ENCODE data around the gene VOPP1.

The VOPP1 gene

DNA sequence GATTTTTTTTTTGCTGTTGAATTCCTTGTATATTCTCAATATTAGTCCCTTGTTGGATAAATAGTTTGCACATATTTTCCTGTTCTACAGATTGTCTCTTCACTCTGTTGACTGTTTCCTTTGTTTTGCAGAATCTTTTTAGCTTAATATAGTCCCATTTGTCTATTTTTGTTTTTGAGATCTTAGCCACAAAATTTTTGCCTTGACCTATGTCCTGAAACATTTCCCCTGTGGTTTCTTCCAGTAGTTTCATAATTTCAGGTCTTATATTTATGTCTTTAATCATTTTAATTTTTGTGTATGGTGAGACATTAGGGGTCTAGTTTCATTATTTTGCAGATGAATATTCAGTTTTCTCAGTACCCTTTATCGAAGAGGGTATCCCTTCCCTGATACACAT is 114.5 kb downstream of the VOPP1 start:
- H4K8ac ChIP-seq (ENCODE audit: low read length) = no peak overlapping the region
- H3K4me2 ChIP-seq (ENCODE audit: low read length, poor library complexity, severe bottlenecking) = no peak overlapping the region
- no peak overlapping the region for H3K4me3 ChIP-seq (ENCODE audit: insufficient read depth in 1 of 2, low read depth in 1 of 2, low read length in 2 of 2)
- peaks cover 0 to 2% of the 10 kb centered on the region in 2 experiments for H3K36me3 ChIP-seq (ENCODE audit: control insufficient read depth in 1 of 2, insufficient read depth in 2 of 2, low read depth in 1 of 2, low read length in 2 of 2)
- H3K23ac ChIP-seq (ENCODE audit: low read length in 2 of 2) = no peak overlapping the region
- no peaks in the 10 kb centered on the region for H3K27me3 ChIP-seq (ENCODE audit: control insufficient read depth in 1 of 2, insufficient read depth in 1 of 2, low read length in 2 of 2)
- no peak overlapping the region for H2BK5ac ChIP-seq (ENCODE audit: low read depth, low read length, poor library complexity, severe bottlenecking)
- WGBS = 100% methylated on average over 1 of the region's 1 CpG
- no peak overlapping the region for H2AFZ ChIP-seq (ENCODE audit: low read depth, low read length)
- no peak overlapping the region for H2AK5ac ChIP-seq (ENCODE audit: low read length, severe bottlenecking)
- H3K18ac ChIP-seq (ENCODE audit: low read depth in 1 of 2, low read length in 2 of 2) = no peak overlapping the region
- H2BK120ac ChIP-seq (ENCODE audit: low read depth, low read length) = no peak overlapping the region
- H3K14ac ChIP-seq (ENCODE audit: low read length in 2 of 2) = no peak overlapping the region
- no peak overlapping the region for H2BK15ac ChIP-seq (ENCODE audit: low read depth, poor library complexity, severe bottlenecking)
- peaks cover 32% of the 10 kb centered on the region for H3K9me3 ChIP-seq (ENCODE audit: control insufficient read depth, low read length)
- no peaks in the 10 kb centered on the region for H3K4me1 ChIP-seq (ENCODE audit: control insufficient read depth, insufficient read depth, low read depth, low read length)
- peaks cover 1% of the 10 kb centered on the region for H3K79me1 ChIP-seq (replicated peaks; ENCODE audit: low read length, poor library complexity, severe bottlenecking)
- H2BK12ac ChIP-seq (ENCODE audit: low read length in 2 of 2) = no peak overlapping the region
- no peak overlapping the region for H4K91ac ChIP-seq (ENCODE audit: low read length)
- no peak overlapping the region for H3K4ac ChIP-seq (ENCODE audit: low read depth in 1 of 2, low read length in 2 of 2)
- no peak for DNase-seq
- H3K9ac ChIP-seq (ENCODE audit: low read length) = no peak overlapping the region
- H3K27ac ChIP-seq (ENCODE audit: low read length, poor library complexity, severe bottlenecking) = no peak overlapping the region

DNA sequence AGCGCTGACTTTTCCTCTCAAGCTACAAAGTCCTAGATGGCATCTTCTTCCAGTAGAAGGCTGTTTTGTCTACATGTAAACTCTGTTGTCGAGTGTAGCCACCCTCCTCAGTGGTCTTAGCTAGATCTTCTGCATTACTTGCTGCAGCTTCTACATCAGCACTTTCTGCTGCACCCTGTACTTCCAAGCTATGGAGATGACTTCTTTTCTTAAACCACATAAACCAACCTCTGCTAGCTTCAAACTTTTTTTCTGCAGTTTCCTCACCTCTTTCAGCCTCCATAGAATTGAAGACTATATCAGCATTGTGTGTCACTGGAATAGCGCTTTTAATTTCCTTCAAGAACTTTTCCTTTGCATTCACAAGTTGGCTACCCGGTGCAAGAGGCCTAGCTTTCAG is 119.3 kb downstream of the VOPP1 start:
- H3K79me1 ChIP-seq (replicated peaks; ENCODE audit: low read length, poor library complexity, severe bottlenecking) = peaks cover 19% of the 10 kb centered on the region
- peaks cover 3% of the 10 kb centered on the region for H3K9me3 ChIP-seq (ENCODE audit: control insufficient read depth, low read length)
- H3K4me3 ChIP-seq (ENCODE audit: insufficient read depth in 1 of 2, low read depth in 1 of 2, low read length in 2 of 2) = no peak overlapping the region
- H2BK15ac ChIP-seq (ENCODE audit: low read depth, poor library complexity, severe bottlenecking) = no peak overlapping the region
- H3K4me1 ChIP-seq (ENCODE audit: control insufficient read depth, insufficient read depth, low read depth, low read length) = peaks cover 7% of the 10 kb centered on the region
- H3K14ac ChIP-seq (ENCODE audit: low read length in 2 of 2) = no peak overlapping the region
- H3K36me3 ChIP-seq (ENCODE audit: control insufficient read depth in 1 of 2, insufficient read depth in 2 of 2, low read depth in 1 of 2, low read length in 2 of 2) = peaks cover 5 to 17% of the 10 kb centered on the region in 2 experiments
- H3K9ac ChIP-seq (ENCODE audit: low read length) = no peak overlapping the region
- no peak overlapping the region for H2AK5ac ChIP-seq (ENCODE audit: low read length, severe bottlenecking)
- H3K27ac ChIP-seq (ENCODE audit: low read length, poor library complexity, severe bottlenecking) = no peak overlapping the region
- 93% methylated on average over 4 of the region's 4 CpGs for WGBS
- no peak overlapping the region for H2BK12ac ChIP-seq (ENCODE audit: low read length in 2 of 2)
- H2BK5ac ChIP-seq (ENCODE audit: low read depth, low read length, poor library complexity, severe bottlenecking) = no peak overlapping the region
- no peak overlapping the region for H2AFZ ChIP-seq (ENCODE audit: low read depth, low read length)
- no peak overlapping the region for H4K8ac ChIP-seq (ENCODE audit: low read length)
- no peak overlapping the region for H2BK120ac ChIP-seq (ENCODE audit: low read depth, low read length)
- no peak overlapping the region for H3K23ac ChIP-seq (ENCODE audit: low read length in 2 of 2)
- H3K4ac ChIP-seq (ENCODE audit: low read depth in 1 of 2, low read length in 2 of 2) = no peak overlapping the region
- no peak overlapping the region for H3K18ac ChIP-seq (ENCODE audit: low read depth in 1 of 2, low read length in 2 of 2)
- H4K91ac ChIP-seq (ENCODE audit: low read length) = no peak overlapping the region
- no peak for DNase-seq
- no peaks in the 10 kb centered on the region for H3K27me3 ChIP-seq (ENCODE audit: control insufficient read depth in 1 of 2, insufficient read depth in 1 of 2, low read length in 2 of 2)
- H3K4me2 ChIP-seq (ENCODE audit: low read length, poor library complexity, severe bottlenecking) = no peak overlapping the region

DNA sequence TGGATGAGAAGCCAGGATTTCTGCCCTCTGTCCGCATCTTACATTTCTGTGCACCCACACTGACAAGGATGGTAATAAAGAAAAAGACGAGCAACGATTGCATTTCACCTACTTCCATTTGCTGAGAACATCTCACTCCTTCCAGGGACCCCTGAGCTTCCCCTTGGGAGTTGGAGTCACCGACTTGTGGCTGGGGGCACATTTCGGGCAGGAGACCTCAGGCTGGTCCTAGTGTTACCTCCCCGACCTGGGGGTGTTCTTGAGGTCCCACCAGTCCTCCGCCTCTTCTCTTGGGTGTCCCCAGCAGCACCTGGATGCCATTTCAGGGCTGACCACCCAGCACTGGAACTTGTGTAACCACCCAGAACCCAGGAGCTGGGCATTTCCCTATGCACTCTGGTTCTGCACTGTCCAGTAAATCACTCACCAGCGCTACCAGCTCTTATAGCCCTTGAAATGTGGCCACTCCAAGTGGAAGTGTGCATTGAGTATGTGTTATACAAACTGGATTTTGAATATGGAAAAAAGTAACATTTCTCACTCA is 122.2 kb downstream of the VOPP1 start:
- H4K91ac ChIP-seq (ENCODE audit: low read length) = no peak overlapping the region
- H4K8ac ChIP-seq (ENCODE audit: low read length) = peak overlapping the region; percentile 37
- H3K27me3 ChIP-seq (ENCODE audit: control insufficient read depth in 1 of 2, insufficient read depth in 1 of 2, low read length in 2 of 2) = no peaks in the 10 kb centered on the region
- H3K4me3 ChIP-seq (ENCODE audit: insufficient read depth in 1 of 2, low read depth in 1 of 2, low read length in 2 of 2) = no peak overlapping the region
- H2BK15ac ChIP-seq (ENCODE audit: low read depth, poor library complexity, severe bottlenecking) = no peak overlapping the region
- no peaks in the 10 kb centered on the region for H3K9me3 ChIP-seq (ENCODE audit: control insufficient read depth, low read length)
- DNase-seq = no peak
- no peak overlapping the region for H3K14ac ChIP-seq (ENCODE audit: low read length in 2 of 2)
- H3K4ac ChIP-seq (ENCODE audit: low read depth in 1 of 2, low read length in 2 of 2) = no peak overlapping the region
- H3K4me2 ChIP-seq (ENCODE audit: low read length, poor library complexity, severe bottlenecking) = no peak overlapping the region
- H2AK5ac ChIP-seq (ENCODE audit: low read length, severe bottlenecking) = no peak overlapping the region
- H3K23ac ChIP-seq (ENCODE audit: low read length in 2 of 2) = no peak overlapping the region
- no peak overlapping the region for H3K27ac ChIP-seq (ENCODE audit: low read length, poor library complexity, severe bottlenecking)
- no peak overlapping the region for H3K18ac ChIP-seq (ENCODE audit: low read depth in 1 of 2, low read length in 2 of 2)
- 94% methylated on average over 7 of the region's 8 CpGs for WGBS
- H2BK12ac ChIP-seq (ENCODE audit: low read length in 2 of 2) = no peak overlapping the region
- peaks cover 19% of the 10 kb centered on the region for H3K79me1 ChIP-seq (replicated peaks; ENCODE audit: low read length, poor library complexity, severe bottlenecking)
- H3K36me3 ChIP-seq (ENCODE audit: control insufficient read depth in 1 of 2, insufficient read depth in 2 of 2, low read depth in 1 of 2, low read length in 2 of 2) = peaks cover 5 to 17% of the 10 kb centered on the region in 2 experiments
- no peak overlapping the region for H2AFZ ChIP-seq (ENCODE audit: low read depth, low read length)
- no peak overlapping the region for H2BK5ac ChIP-seq (ENCODE audit: low read depth, low read length, poor library complexity, severe bottlenecking)
- H2BK120ac ChIP-seq (ENCODE audit: low read depth, low read length) = no peak overlapping the region
- peaks cover 7% of the 10 kb centered on the region for H3K4me1 ChIP-seq (ENCODE audit: control insufficient read depth, insufficient read depth, low read depth, low read length)
- no peak overlapping the region for H3K9ac ChIP-seq (ENCODE audit: low read length)

DNA sequence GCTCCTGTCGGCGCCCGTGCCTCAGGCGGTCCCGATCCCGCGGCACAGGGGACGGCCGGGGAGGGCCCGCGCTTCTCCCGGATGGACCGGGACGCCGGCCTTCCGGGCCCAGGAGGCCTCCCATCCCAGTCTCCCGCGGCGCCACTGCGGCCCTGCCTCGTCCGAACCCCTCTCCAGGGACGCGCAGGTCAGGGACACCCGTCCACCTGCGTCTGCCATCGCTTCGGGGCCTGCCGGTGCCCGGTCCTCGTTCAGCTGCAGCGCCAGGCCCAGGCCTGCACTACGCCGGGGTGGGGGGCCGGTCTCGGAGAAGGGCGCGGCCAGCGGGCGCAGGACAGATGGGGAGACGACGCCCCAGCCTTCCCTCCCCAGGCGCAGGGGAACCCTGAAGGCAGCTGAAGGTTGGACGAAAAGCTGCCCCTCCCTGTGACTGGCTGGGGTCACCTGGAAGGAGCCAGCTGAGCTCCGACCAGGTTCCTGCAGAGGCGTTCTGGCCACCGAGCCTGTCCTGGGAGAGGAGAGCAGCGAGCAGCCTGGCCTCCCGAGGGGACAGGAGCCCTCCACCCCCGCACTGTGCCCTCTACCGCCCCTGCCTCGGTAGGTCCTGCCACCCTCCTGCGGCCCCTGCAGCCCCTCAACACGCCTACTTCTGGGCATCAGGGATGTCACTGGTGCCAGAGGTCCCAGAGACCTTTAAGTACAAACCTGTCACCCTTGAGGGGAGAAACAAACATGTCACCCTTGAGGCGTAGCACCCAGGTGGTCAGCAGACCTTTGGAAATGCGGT is 122.9 kb downstream of the VOPP1 start:
- H3K4me2 ChIP-seq (ENCODE audit: low read length, poor library complexity, severe bottlenecking) = no peak overlapping the region
- H3K4me1 ChIP-seq (ENCODE audit: control insufficient read depth, insufficient read depth, low read depth, low read length) = peaks cover 7% of the 10 kb centered on the region
- peak overlapping the region in 1 of 2 experiments; percentile 11 for H3K4me3 ChIP-seq (ENCODE audit: insufficient read depth in 1 of 2, low read depth in 1 of 2, low read length in 2 of 2)
- no peak for DNase-seq
- H4K91ac ChIP-seq (ENCODE audit: low read length) = no peak overlapping the region
- no peak overlapping the region for H2AFZ ChIP-seq (ENCODE audit: low read depth, low read length)
- 97% methylated on average over 56 of the region's 56 CpGs for WGBS
- no peak overlapping the region for H3K9ac ChIP-seq (ENCODE audit: low read length)
- H2AK5ac ChIP-seq (ENCODE audit: low read length, severe bottlenecking) = no peak overlapping the region
- peaks cover 19% of the 10 kb centered on the region for H3K79me1 ChIP-seq (replicated peaks; ENCODE audit: low read length, poor library complexity, severe bottlenecking)
- H3K18ac ChIP-seq (ENCODE audit: low read depth in 1 of 2, low read length in 2 of 2) = no peak overlapping the region
- H2BK12ac ChIP-seq (ENCODE audit: low read length in 2 of 2) = no peak overlapping the region
- H3K14ac ChIP-seq (ENCODE audit: low read length in 2 of 2) = no peak overlapping the region
- no peaks in the 10 kb centered on the region for H3K27me3 ChIP-seq (ENCODE audit: control insufficient read depth in 1 of 2, insufficient read depth in 1 of 2, low read length in 2 of 2)
- no peak overlapping the region for H2BK15ac ChIP-seq (ENCODE audit: low read depth, poor library complexity, severe bottlenecking)
- no peak overlapping the region for H3K23ac ChIP-seq (ENCODE audit: low read length in 2 of 2)
- H3K36me3 ChIP-seq (ENCODE audit: control insufficient read depth in 1 of 2, insufficient read depth in 2 of 2, low read depth in 1 of 2, low read length in 2 of 2) = peaks cover 5 to 17% of the 10 kb centered on the region in 2 experiments
- H3K27ac ChIP-seq (ENCODE audit: low read length, poor library complexity, severe bottlenecking) = no peak overlapping the region
- no peak overlapping the region for H2BK120ac ChIP-seq (ENCODE audit: low read depth, low read length)
- no peaks in the 10 kb centered on the region for H3K9me3 ChIP-seq (ENCODE audit: control insufficient read depth, low read length)
- H2BK5ac ChIP-seq (ENCODE audit: low read depth, low read length, poor library complexity, severe bottlenecking) = no peak overlapping the region
- peak overlapping the region; percentile 49 for H4K8ac ChIP-seq (ENCODE audit: low read length)
- H3K4ac ChIP-seq (ENCODE audit: low read depth in 1 of 2, low read length in 2 of 2) = no peak overlapping the region
